IMR-90 (cell line): ENCODE data around the gene MAPK11. TPM values are rescaled to one million over a fixed set of nuclear protein-coding genes. Genes with fewer than 3 reads are reported as not detected.

Experiments used
- ATAC-seq: fragments of 200-7000 bp; cut with Tn5 transposase; 2 replicates; pipeline ENCODE4 v1.9.1; 2020; ENCODE audit warnings: low read depth, mild to moderate bottlenecking, moderate library complexity
- BruUV-seq: library from RNA; stranded (reverse); fragments of 400-500 nt; replicated peaks from 2 replicates; lab custom pipeline; 2021; lab: Mats Ljungman, UMichigan
- CTCF ChIA-PET: fragments of 300-600 bp; formaldehyde crosslinking; extraction: SDS; loops from one replicate; lab custom pipeline; 2021; ENCODE audit warnings: antibody characterized with exemption; lab: Yijun Ruan, JAX
- POLR2A ChIA-PET: fragments of 300-600 bp; sonication (Branson Sonifier 250); formaldehyde crosslinking; loops from one replicate; lab custom pipeline; 2022; ENCODE audit warnings: antibody characterized with exemption; ENCODE audit not compliant: unreplicated experiment; lab: Charles Lee
- DNase-seq: peaks from one replicate; pipeline ENCODE4 v3.0.0; 2013
- H2AFZ ChIP-seq: replicated peaks from 2 replicates; pipeline ENCODE3; 2013; ENCODE audit warnings: low read length, mild to moderate bottlenecking; ENCODE audit not compliant: poor library complexity
- H2AK5ac ChIP-seq: 2 replicates; pipeline ENCODE4 v1.6.1; 2013; ENCODE audit warnings: low read depth, low read length, inconsistent platforms
- H2AK9ac ChIP-seq: replicated peaks from 2 replicates; pipeline ENCODE3; 2013; ENCODE audit warnings: mild to moderate bottlenecking, low read depth, low read length, moderate library complexity; ENCODE audit not compliant: poor library complexity
- H2BK120ac ChIP-seq: 2 replicates; pipeline ENCODE4 v1.6.1; 2013; ENCODE audit warnings: low read depth, low read length, inconsistent platforms
- H2BK15ac ChIP-seq: 3 replicates; pipeline ENCODE4 v1.6.1; 2013; ENCODE audit warnings: low read depth, low read length, inconsistent platforms
- H2BK20ac ChIP-seq: 2 replicates; pipeline ENCODE4 v1.6.1; 2013; ENCODE audit warnings: low read depth, mild to moderate bottlenecking, inconsistent platforms, low read length, moderate library complexity
- H2BK5ac ChIP-seq: 2 replicates; pipeline ENCODE4 v1.6.1; 2013; ENCODE audit warnings: mild to moderate bottlenecking, low read depth, low read length, inconsistent platforms; ENCODE audit not compliant: poor library complexity, severe bottlenecking
- H3K14ac ChIP-seq: replicated peaks from 2 replicates; pipeline ENCODE4 v1.6.1; 2013; ENCODE audit warnings: low read depth, low read length, inconsistent platforms
- H3K18ac ChIP-seq: 2 replicates; pipeline ENCODE4 v1.6.1; 2013; ENCODE audit warnings: low read depth, low read length, control low read depth
- H3K23ac ChIP-seq: 2 replicates; pipeline ENCODE4 v1.6.1; 2013; ENCODE audit warnings: low read depth, low read length, inconsistent platforms
- H3K27ac ChIP-seq: 2 replicates; pipeline ENCODE4 v1.5.1; 2013; ENCODE audit warnings: mild to moderate bottlenecking, control low read depth, low read length; ENCODE audit not compliant: insufficient read depth
- H3K27me3 ChIP-seq: 2 replicates; pipeline ENCODE4 v1.6.1; 2013; ENCODE audit warnings: low read length; ENCODE audit not compliant: control insufficient read depth, insufficient read depth
- H3K36me3 ChIP-seq: 2 replicates; pipeline ENCODE4 v1.6.1; 2013; ENCODE audit warnings: low read length, mixed read lengths; ENCODE audit not compliant: control insufficient read depth, insufficient read depth
- H3K4ac ChIP-seq: 2 replicates; pipeline ENCODE4 v1.6.1; 2013; ENCODE audit warnings: low read depth, low read length, inconsistent platforms
- H3K4me1 ChIP-seq: 2 replicates; pipeline ENCODE4 v1.6.1; 2013; ENCODE audit warnings: low read length, mixed read lengths; ENCODE audit not compliant: control insufficient read depth, insufficient read depth
- H3K4me2 ChIP-seq: 2 replicates; pipeline ENCODE4 v1.6.1; 2013; ENCODE audit warnings: low read depth, mild to moderate bottlenecking, control low read depth, low read length, moderate library complexity
- H3K4me3 ChIP-seq: 2 replicates; pipeline ENCODE4 v1.5.1; 2013; ENCODE audit warnings: low read depth, mild to moderate bottlenecking, control low read depth, low read length, moderate library complexity; ENCODE audit not compliant: insufficient read depth
- H3K56ac ChIP-seq: 2 replicates; pipeline ENCODE4 v1.6.1; 2013; ENCODE audit warnings: low read length, inconsistent platforms; ENCODE audit not compliant: insufficient read depth; ENCODE audit errors: extremely low read depth
- H3K79me1 ChIP-seq, 2 experiments: 2 replicates each; pipeline ENCODE4 v1.6.1; 2013; ENCODE audit warnings: low read length in 2 of 2, inconsistent platforms in 1 of 2, low read depth in 1 of 2
- H3K9ac ChIP-seq: 2 replicates; pipeline ENCODE4 v1.6.1; 2013; ENCODE audit warnings: low read depth, low read length, control low read depth
- H3K9me1 ChIP-seq: 2 replicates; pipeline ENCODE4 v1.6.1; 2013; ENCODE audit warnings: low read length, inconsistent platforms; ENCODE audit not compliant: insufficient read depth
- H3K9me3 ChIP-seq: 2 replicates; pipeline ENCODE4 v1.6.1; 2013; ENCODE audit warnings: low read length; ENCODE audit not compliant: control insufficient read depth, insufficient read depth
- H4K20me1 ChIP-seq: 2 replicates; pipeline ENCODE4 v1.6.1; 2013; ENCODE audit warnings: low read length, inconsistent platforms; ENCODE audit not compliant: insufficient read depth
- H4K5ac ChIP-seq: 2 replicates; pipeline ENCODE4 v1.6.1; 2013; ENCODE audit warnings: mild to moderate bottlenecking, low read depth, low read length, control low read depth
- H4K8ac ChIP-seq, 2 experiments: 2 replicates each; pipeline ENCODE4 v1.6.1; 2013; ENCODE audit warnings: low read depth in 2 of 2, low read length in 2 of 2, control low read depth in 1 of 2, inconsistent platforms in 1 of 2
- H4K91ac ChIP-seq: 2 replicates; pipeline ENCODE4 v1.6.1; 2013; ENCODE audit warnings: low read depth, low read length, inconsistent platforms; ENCODE audit not compliant: insufficient read depth
- BHLHE40 ChIP-seq: fragments of 150-350 bp; IDR thresholded peaks from 2 replicates; pipeline ENCODE4 v1.6.1; 2016; ENCODE audit warnings: mild to moderate bottlenecking, low read depth, low read length
- CEBPB ChIP-seq: IDR thresholded peaks from 2 replicates; pipeline ENCODE4 v1.6.1; 2012; ENCODE audit warnings: low read depth, low read length, improper control_type of control experiment
- CHD1 ChIP-seq: IDR thresholded peaks from 2 replicates; pipeline ENCODE4 v1.6.1; 2012; ENCODE audit warnings: low read depth, low read length, improper control_type of control experiment
- MAFK ChIP-seq: IDR thresholded peaks from 2 replicates; pipeline ENCODE4 v1.6.1; 2012; ENCODE audit warnings: low read depth, low read length, improper control_type of control experiment
- MAZ ChIP-seq: IDR thresholded peaks from 2 replicates; pipeline ENCODE4 v1.6.1; 2012; ENCODE audit warnings: low read depth, mild to moderate bottlenecking, low read length, improper control_type of control experiment, moderate library complexity, borderline replicate concordance
- MXI1 ChIP-seq: IDR thresholded peaks from 2 replicates; pipeline ENCODE4 v1.6.1; 2012; ENCODE audit warnings: low read depth, mild to moderate bottlenecking, low read length, moderate library complexity, borderline replicate concordance
- NFE2L2 ChIP-seq: fragments of 150-350 bp; IDR thresholded peaks from 2 replicates; pipeline ENCODE4 v1.6.1; 2016; ENCODE audit warnings: low read depth, mild to moderate bottlenecking, low read length
- POLR2A ChIP-seq: IDR thresholded peaks from 2 replicates; pipeline ENCODE4 v1.6.1; 2012; ENCODE audit warnings: mild to moderate bottlenecking, low read depth, low read length
- RAD21 ChIP-seq: IDR thresholded peaks from 2 replicates; pipeline ENCODE4 v1.6.1; 2012; ENCODE audit warnings: low read length, improper control_type of control experiment
- RFX5 ChIP-seq: IDR thresholded peaks from 2 replicates; pipeline ENCODE4 v1.8.0; 2012; ENCODE audit warnings: low read depth, mild to moderate bottlenecking, low read length, moderate library complexity
- SMC3 ChIP-seq: fragments of 150-350 bp; IDR thresholded peaks from 2 replicates; pipeline ENCODE4 v1.6.1; 2016; ENCODE audit warnings: low read depth, mild to moderate bottlenecking, antibody characterized with exemption, low read length, moderate library complexity
- WGBS, 2 experiments: methylation state at CpG; one replicate each; pipeline versions ENCODE4 v1.1.5 to v1.1.7; 2013; ENCODE audit warnings: missing lambda C conversion rate in 2 of 2; ENCODE audit not compliant: insufficient read length in 1 of 2; ENCODE audit errors: extremely low coverage in 2 of 2; 5-methylcytosine and 5-hydroxymethylcytosine counted together
- dilution Hi-C: fragments of 300-500 bp; cut with HindIII; formaldehyde crosslinking; loops from one replicate; pipeline ENCODE4 v1.14.3; 2018; ENCODE audit warnings: low sequenced_read_pairs; ENCODE audit not compliant: unreplicated experiment
- in situ Hi-C: fragments of 300-500 bp; cut with MboI; formaldehyde crosslinking; loops from 3 replicates; pipeline ENCODE4 v1.14.3; 2019; ENCODE audit warnings: low sequenced_read_pairs, inconsistent platforms, mixed read lengths
- intact Hi-C: fragments of 100-400 bp; cut with micrococcal nuclease; formaldehyde crosslinking; loops from 2 replicates; pipeline ENCODE4 v1.10.0; 2022
- polyA plus RNA-seq, 3 experiments: library from polyadenylated mRNA; depleted of rRNA; stranded (reverse); fragments of >200 nt; gene quantifications; 2 replicates each; pipeline ENCODE4 v1.2.3, GENCODE V29; 2012; ENCODE audit warnings: low replicate concordance in 1 of 3
- total RNA-seq: library from RNA; depleted of rRNA; stranded (reverse); fragments of >200 nt; gene quantifications from 2 replicates; pipeline ENCODE4 v1.2.3, GENCODE V29; 2012
- TF ChIP-seq, protein P1 (sequence below): fragments of 150-350 bp; IDR thresholded peaks from 2 replicates; pipeline ENCODE4 v1.6.1; 2017; ENCODE audit warnings: mild to moderate bottlenecking, antibody characterized with exemption, low read length, low read depth
- TF ChIP-seq, protein P2 (sequence below): fragments of 150-350 bp; IDR thresholded peaks from 2 replicates; pipeline ENCODE4 v1.6.1; 2016; ENCODE audit warnings: low read depth, mild to moderate bottlenecking, low read length, moderate library complexity, borderline replicate concordance
- TF ChIP-seq, protein P3 (sequence below): conservative IDR thresholded peaks from 2 replicates; pipeline ENCODE4 v1.5.1; 2012; ENCODE audit warnings: mild to moderate bottlenecking, low read depth, low read length, improper control_type of control experiment

MAPK11 gene
- total and polyA plus RNA-seq, 2 of the 4 experiments (the other 2 are of a cell fraction): 8.1 to 14.4 TPM

DNA sequence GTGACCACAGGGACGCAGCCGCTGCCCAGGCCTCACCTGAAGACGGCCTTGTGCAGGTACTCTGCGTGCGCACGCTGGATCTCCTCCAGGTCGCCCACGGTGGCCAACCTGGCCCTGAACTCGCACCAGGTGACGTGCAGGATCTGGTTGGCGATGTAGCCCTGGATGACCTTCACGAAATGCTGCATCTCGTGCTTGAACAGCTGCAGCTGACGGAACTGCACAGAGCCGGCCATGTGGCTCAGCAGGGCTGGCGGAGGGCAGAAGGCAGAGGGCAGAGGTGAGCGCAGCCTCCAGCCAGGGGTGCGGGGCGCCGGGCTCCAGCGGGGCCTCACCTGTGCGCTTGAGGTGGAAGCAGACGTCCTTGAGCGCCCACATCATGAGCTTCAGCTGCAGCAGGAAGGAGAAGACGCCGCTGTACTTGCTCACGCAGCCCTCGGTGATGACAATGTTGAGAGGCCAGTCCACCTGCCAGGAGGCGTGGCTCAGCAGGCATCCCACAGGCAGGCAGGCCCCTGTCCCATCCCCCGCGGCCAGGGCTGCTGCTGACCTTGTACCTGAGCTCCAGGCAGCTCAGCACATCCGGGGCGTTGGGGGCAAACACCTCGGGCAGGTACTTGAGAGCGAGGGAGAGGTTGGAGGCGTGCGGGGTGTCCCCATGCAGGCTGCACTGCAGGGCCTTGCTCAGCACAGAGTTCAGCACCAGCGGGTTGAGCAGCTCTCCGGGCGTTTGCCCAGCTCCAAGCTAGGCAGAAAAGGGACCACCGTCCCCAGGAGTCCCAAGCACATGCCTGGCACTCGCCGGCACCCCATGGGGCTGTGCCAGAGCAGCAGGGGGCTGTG, 51.8 kb downstream of the MAPK11 start:
- POLR2A ChIA-PET: no interaction called here
- dilution Hi-C loops: no loop called here
- CTCF ChIA-PET: no interaction called here

More for the DNA sequence above, 51.8 kb downstream of the MAPK11 start:
- Histone ChIP-seq H3K4me2 (no peak overlapping the region), H4K8ac (no peak overlapping the region), H3K9me1 (peaks cover 6% of the 10 kb centered on the region; the same call in 1 of the 2 replicates), H3K4ac (no peak overlapping the region), H2BK15ac (no peak overlapping the region), H3K56ac (no peak overlapping the region), H2AK5ac (no peak overlapping the region), H4K20me1 (peaks cover 46% of the 10 kb centered on the region), H3K79me1 (peaks cover 16 to 27% of the 10 kb centered on the region in 2 experiments), H3K4me3 (no peak overlapping the region), H3K9me3 (no peaks in the 10 kb centered on the region), H3K36me3 (peaks cover 76% of the 10 kb centered on the region), H4K91ac (no peak overlapping the region), H3K27ac (no peak overlapping the region), H3K18ac (no peak overlapping the region), H2BK120ac (no peak overlapping the region), H3K4me1 (no peaks in the 10 kb centered on the region), H3K23ac (no peak overlapping the region), H3K14ac (no peak overlapping the region), H2BK5ac (no peak overlapping the region), H3K27me3 (no peaks in the 10 kb centered on the region), H2AFZ (no peak overlapping the region), H2BK20ac (no peak overlapping the region), H4K5ac (no peak overlapping the region), H3K9ac (no peak overlapping the region), H2AK9ac (no peak overlapping the region)
- WGBS, 2 experiments: 92% methylated on average over 32 of the region's 43 CpGs; no CpG with 5 or more reads in 1 of the 2 experiments
- DNase-seq (no peak), ATAC-seq (no peak)
- TF ChIP-seq RAD21 (no peak), BHLHE40 (no peak), CEBPB (no peak), NFE2L2 (no peak), POLR2A (no peak), CHD1 (no peak), MXI1 (no peak), RFX5 (no peak), MAZ (no peak), MAFK (no peak), SMC3 (no peak)
- TF ChIP-seq, protein P1, sequence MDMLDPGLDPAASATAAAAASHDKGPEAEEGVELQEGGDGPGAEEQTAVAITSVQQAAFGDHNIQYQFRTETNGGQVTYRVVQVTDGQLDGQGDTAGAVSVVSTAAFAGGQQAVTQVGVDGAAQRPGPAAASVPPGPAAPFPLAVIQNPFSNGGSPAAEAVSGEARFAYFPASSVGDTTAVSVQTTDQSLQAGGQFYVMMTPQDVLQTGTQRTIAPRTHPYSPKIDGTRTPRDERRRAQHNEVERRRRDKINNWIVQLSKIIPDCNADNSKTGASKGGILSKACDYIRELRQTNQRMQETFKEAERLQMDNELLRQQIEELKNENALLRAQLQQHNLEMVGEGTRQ: no peak
- TF ChIP-seq, protein P2, sequence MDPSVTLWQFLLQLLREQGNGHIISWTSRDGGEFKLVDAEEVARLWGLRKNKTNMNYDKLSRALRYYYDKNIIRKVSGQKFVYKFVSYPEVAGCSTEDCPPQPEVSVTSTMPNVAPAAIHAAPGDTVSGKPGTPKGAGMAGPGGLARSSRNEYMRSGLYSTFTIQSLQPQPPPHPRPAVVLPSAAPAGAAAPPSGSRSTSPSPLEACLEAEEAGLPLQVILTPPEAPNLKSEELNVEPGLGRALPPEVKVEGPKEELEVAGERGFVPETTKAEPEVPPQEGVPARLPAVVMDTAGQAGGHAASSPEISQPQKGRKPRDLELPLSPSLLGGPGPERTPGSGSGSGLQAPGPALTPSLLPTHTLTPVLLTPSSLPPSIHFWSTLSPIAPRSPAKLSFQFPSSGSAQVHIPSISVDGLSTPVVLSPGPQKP: no peak
- TF ChIP-seq, protein P3, sequence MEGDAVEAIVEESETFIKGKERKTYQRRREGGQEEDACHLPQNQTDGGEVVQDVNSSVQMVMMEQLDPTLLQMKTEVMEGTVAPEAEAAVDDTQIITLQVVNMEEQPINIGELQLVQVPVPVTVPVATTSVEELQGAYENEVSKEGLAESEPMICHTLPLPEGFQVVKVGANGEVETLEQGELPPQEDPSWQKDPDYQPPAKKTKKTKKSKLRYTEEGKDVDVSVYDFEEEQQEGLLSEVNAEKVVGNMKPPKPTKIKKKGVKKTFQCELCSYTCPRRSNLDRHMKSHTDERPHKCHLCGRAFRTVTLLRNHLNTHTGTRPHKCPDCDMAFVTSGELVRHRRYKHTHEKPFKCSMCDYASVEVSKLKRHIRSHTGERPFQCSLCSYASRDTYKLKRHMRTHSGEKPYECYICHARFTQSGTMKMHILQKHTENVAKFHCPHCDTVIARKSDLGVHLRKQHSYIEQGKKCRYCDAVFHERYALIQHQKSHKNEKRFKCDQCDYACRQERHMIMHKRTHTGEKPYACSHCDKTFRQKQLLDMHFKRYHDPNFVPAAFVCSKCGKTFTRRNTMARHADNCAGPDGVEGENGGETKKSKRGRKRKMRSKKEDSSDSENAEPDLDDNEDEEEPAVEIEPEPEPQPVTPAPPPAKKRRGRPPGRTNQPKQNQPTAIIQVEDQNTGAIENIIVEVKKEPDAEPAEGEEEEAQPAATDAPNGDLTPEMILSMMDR: no peak
- in situ Hi-C loops (loop anchor here (25.0 kb wide), 1 partner anchor 406 kb away; no protein-coding TSS in a partner anchor), intact Hi-C loops (no loop called here)
- no TSS peak for BruUV-seq
